Ascending aorta (tissue), 2 donors: ENCODE data around the gene KAZN. TPM values are rescaled to one million over a fixed set of nuclear protein-coding genes. Genes with fewer than 3 reads are reported as not detected.

Source experiments
- DNase-seq, 2 donors: peaks; one replicate each; pipeline ENCODE4 v3.0.0-alpha.2; 2019; ENCODE audit warnings: low spot score in 2 of 2
- H3K27ac ChIP-seq, 2 donors: fragments of 200-600 bp; sonication (generic); one replicate each; pipeline ENCODE4 v1.5.1; 2016 to 2017; ENCODE audit warnings: mild to moderate bottlenecking in 1 of 2
- H3K27me3 ChIP-seq: fragments of 200-600 bp; sonication (generic); one replicate; pipeline ENCODE4 v1.5.1; 2017
- H3K36me3 ChIP-seq, 2 donors: fragments of 200-600 bp; sonication (generic); one replicate each; pipeline ENCODE4 v1.5.1; 2016
- H3K4me1 ChIP-seq, 2 donors: fragments of 200-600 bp; sonication (generic); one replicate each; pipeline ENCODE4 v1.5.1; 2016 to 2017; ENCODE audit warnings: mild to moderate bottlenecking in 1 of 2
- H3K4me3 ChIP-seq, 2 donors: fragments of 200-600 bp; sonication (generic); one replicate each; pipeline ENCODE4 v1.5.1; 2016 to 2017; ENCODE audit warnings: mild to moderate bottlenecking in 1 of 2
- H3K9me3 ChIP-seq, 2 donors: fragments of 200-600 bp; sonication (generic); one replicate each; pipeline ENCODE4 v1.5.1; 2016
- CTCF ChIP-seq, 3 experiments: fragments of 200-600 bp in 2 of 3; fragments of 450-650 bp in 1 of 3; sonication (generic) in 2 of 3; IDR thresholded peaks; one replicate each; pipeline ENCODE4 v1.5.1; 2016 to 2019; ENCODE audit warnings: antibody characterized with exemption in 3 of 3, mild to moderate bottlenecking in 1 of 3, moderate library complexity in 1 of 3
- intact Hi-C: fragments of 100-400 bp; cut with DNase I; formaldehyde crosslinking; loops from one replicate; pipeline ENCODE4 v1.15.1; 2023
- total RNA-seq: library from RNA; depleted of rRNA; stranded (reverse); fragments of >200 nt; gene quantifications from one replicate; pipeline ENCODE4 v1.1.0, GENCODE V29; 2016

The KAZN gene
- total RNA-seq, 1 donor from 2014 or later, result 58.5 TPM

- no peak overlapping the region for H3K4me3 ChIP-seq
- intact Hi-C loops, result no loop called here
Measured at GRCh38 chr1:14755518-14756252, 157.2 kb downstream of the KAZN start.

GRCh38 chr1:14756589-14757285 lies 158.3 kb downstream of the KAZN start:
- DNase-seq, result no peak
- no peak for TF ChIP-seq CTCF (IDR thresholded peaks at IDR 0.05)

More at GRCh38 chr1:14755518-14756252, 157.2 kb downstream of the KAZN start:
- Histone ChIP-seq H3K4me1 (no peaks in the 10 kb centered on the region), H3K36me3 (no peaks in the 10 kb centered on the region), H3K9me3 (no peaks in the 10 kb centered on the region), H3K27ac (no peak overlapping the region), H3K27me3 (no peaks in the 10 kb centered on the region)
- DNase-seq, result no peak
- no peak for TF ChIP-seq CTCF (IDR thresholded peaks at IDR 0.05)

GRCh38 chr1:14757286-14757625 lies 158.8 kb downstream of the KAZN start:
- Histone ChIP-seq H3K36me3 (no peaks in the 10 kb centered on the region), H3K4me3 (no peak overlapping the region), H3K4me1 (no peaks in the 10 kb centered on the region), H3K9me3 (no peaks in the 10 kb centered on the region), H3K27me3 (no peaks in the 10 kb centered on the region), H3K27ac (no peak overlapping the region)
- DNase-seq, result no peak
- intact Hi-C loops, result no loop called here
- no peak for TF ChIP-seq CTCF (IDR thresholded peaks at IDR 0.05)

More at GRCh38 chr1:14756589-14757285, 158.3 kb downstream of the KAZN start:
- Histone ChIP-seq H3K4me3 (no peak overlapping the region), H3K27me3 (no peaks in the 10 kb centered on the region), H3K4me1 (no peaks in the 10 kb centered on the region), H3K9me3 (no peaks in the 10 kb centered on the region), H3K27ac (no peak overlapping the region), H3K36me3 (no peaks in the 10 kb centered on the region)
- intact Hi-C loops, result no loop called here

GRCh38 chr1:14759042-14759818 lies 160.7 kb downstream of the KAZN start:
- no peak for DNase-seq
- Histone ChIP-seq H3K27ac (no peak overlapping the region), H3K4me3 (no peak overlapping the region), H3K4me1 (no peaks in the 10 kb centered on the region), H3K9me3 (no peaks in the 10 kb centered on the region), H3K27me3 (no peaks in the 10 kb centered on the region), H3K36me3 (no peaks in the 10 kb centered on the region)
- no peak for TF ChIP-seq CTCF (IDR thresholded peaks at IDR 0.05)
- intact Hi-C loops, result no loop called here

GRCh38 chr1:14759843-14760242 lies 161.4 kb downstream of the KAZN start:
- intact Hi-C loops, result no loop called here
- Histone ChIP-seq H3K9me3 (no peaks in the 10 kb centered on the region), H3K4me3 (no peak overlapping the region), H3K4me1 (no peaks in the 10 kb centered on the region), H3K27ac (no peak overlapping the region), H3K27me3 (no peaks in the 10 kb centered on the region), H3K36me3 (no peaks in the 10 kb centered on the region)
- no peak for DNase-seq
- TF ChIP-seq CTCF (IDR thresholded peaks at IDR 0.05), result no peak
